Brain pericyte (primary cell): ENCODE results near the gene C15orf40.
A peak's percentile ranks its signal among the peaks of the same experiment; 100 is the strongest.

Experiments
- DNase-seq: peaks from one replicate; pipeline ENCODE4 v3.0.0-alpha.2; 2012; ENCODE audit warnings: low read depth, low spot score

Gene C15orf40

GRCh38 chr15:82993144-82993543 is 18.3 kb downstream of the C15orf40 start:
- no peak for DNase-seq

GRCh38 chr15:82992436-82992998 is 18.9 kb downstream of the C15orf40 start:
- DNase-seq: no peak

- peak; percentile 3 for DNase-seq
Observed at GRCh38 chr15:82986442-82986780, 25.0 kb downstream of the C15orf40 start.

- DNase-seq: peak; percentile 82
Observed at GRCh38 chr15:82985688-82986441, 25.6 kb downstream of the C15orf40 start, which contains the start of gene RAMAC. Gene RAMAC, plus strand, starts transcription at chr15:82986210. Its CDS starts 2,809 bp downstream, at chr15:82989019.

GRCh38 chr15:82980981-82981380 is 30.5 kb downstream of the C15orf40 start:
- DNase-seq: no peak

- DNase-seq: no peak
Observed at GRCh38 chr15:82979726-82980125, 31.7 kb downstream of the C15orf40 start.

GRCh38 chr15:82978438-82978837 is 33.0 kb downstream of the C15orf40 start:
- no peak for DNase-seq

GRCh38 chr15:82977076-82977475 is 34.4 kb downstream of the C15orf40 start:
- DNase-seq: no peak

- no peak for DNase-seq
Observed at GRCh38 chr15:82972990-82973389, 38.4 kb downstream of the C15orf40 start.

- no peak for DNase-seq
Observed at GRCh38 chr15:82971218-82971984, 40.0 kb downstream of the C15orf40 start.

- no peak for DNase-seq
Observed at GRCh38 chr15:82970696-82971095, 40.7 kb downstream of the C15orf40 start.

- no peak for DNase-seq
Observed at GRCh38 chr15:82970078-82970686, 41.3 kb downstream of the C15orf40 start.

- DNase-seq: no peak
Observed at GRCh38 chr15:82969353-82969752, 42.1 kb downstream of the C15orf40 start.

GRCh38 chr15:82968066-82968465 is 43.4 kb downstream of the C15orf40 start:
- no peak for DNase-seq

GRCh38 chr15:82966671-82967071 is 44.8 kb downstream of the C15orf40 start:
- no peak for DNase-seq

GRCh38 chr15:82964890-82965289 is 46.5 kb downstream of the C15orf40 start:
- no peak for DNase-seq

- DNase-seq: no peak
Observed at GRCh38 chr15:82963471-82964341, 47.7 kb downstream of the C15orf40 start.

GRCh38 chr15:82960766-82961165 is 50.7 kb downstream of the C15orf40 start:
- no peak for DNase-seq

- no peak for DNase-seq
Observed at GRCh38 chr15:82959423-82959822, 52.0 kb downstream of the C15orf40 start.

GRCh38 chr15:82958638-82959037 is 52.8 kb downstream of the C15orf40 start:
- no peak for DNase-seq
